A549 (cell line): Measurements from ENCODE around the gene STAT5A.

Source experiments
- ATOH8 ChIP-seq: fragments of 250-450 bp; sonication (Bioruptor Pico); IDR thresholded peaks from 2 replicates; pipeline ENCODE4 v1.5.0; 2020; ENCODE audit warnings: low read depth, mild to moderate bottlenecking, moderate library complexity
- CBX2 ChIP-seq: fragments of 200-600 bp; sonication (generic); IDR thresholded peaks from 2 replicates; pipeline ENCODE4 v1.6.1; 2016; ENCODE audit warnings: low read depth, mild to moderate bottlenecking, borderline replicate concordance
- CTCF ChIP-seq: fragments of >200 bp; sonication (Bioruptor Twin); formaldehyde crosslinking; IDR thresholded peaks from 3 replicates; pipeline ENCODE4 v1.5.1; 2016
- ELK1 ChIP-seq: fragments of 150-350 bp; IDR thresholded peaks from 2 replicates; pipeline ENCODE4 v1.6.1; 2014; ENCODE audit warnings: low read depth, mild to moderate bottlenecking, low read length
- EP300 ChIP-seq, 2 experiments: fragments of >200 bp; sonication (Bioruptor Twin); formaldehyde crosslinking; IDR thresholded peaks; 2 replicates in 1 of 2; 3 replicates in 1 of 2; pipeline ENCODE4 v1.6.1; 2016 to 2017
- JUN ChIP-seq, 2 experiments: fragments of >200 bp; sonication (Bioruptor Twin); formaldehyde crosslinking; IDR thresholded peaks; 2 replicates in 1 of 2; 3 replicates in 1 of 2; pipeline ENCODE4 v1.6.1; 2016 to 2017
- POLR2A ChIP-seq: IDR thresholded peaks from 2 replicates; pipeline ENCODE4 v1.6.1; 2012; ENCODE audit warnings: mild to moderate bottlenecking, low read length
- RAD21 ChIP-seq, 2 experiments: fragments of >200 bp in 1 of 2; sonication (Bioruptor Twin) in 1 of 2; formaldehyde crosslinking in 1 of 2; IDR thresholded peaks in 1 of 2; conservative IDR thresholded peaks in 1 of 2; 2 replicates in 1 of 2; 3 replicates in 1 of 2; pipeline ENCODE4 v1.6.1; 2012 to 2018; ENCODE audit warnings: inconsistent platforms in 1 of 2
- REST ChIP-seq: fragments of 200-600 bp; sonication (generic); IDR thresholded peaks from 2 replicates; pipeline ENCODE4 v1.6.1; 2016; ENCODE audit warnings: antibody characterized with exemption, mild to moderate bottlenecking, moderate library complexity
- USF2 ChIP-seq: fragments of 450-650 bp; IDR thresholded peaks from 2 replicates; pipeline ENCODE4 v1.6.1; 2014; ENCODE audit warnings: antibody characterized with exemption

- TF ChIP-seq CTCF (no peak), CBX2 (no peak), RAD21 (conservative IDR thresholded peaks at IDR 0.05 in 1 of 2, IDR thresholded peaks at IDR 0.05 in 1 of 2) (no peak), ATOH8 (no peak), ELK1 (no peak), EP300 (IDR thresholded peaks at IDR 0.05) (no peak), JUN (IDR thresholded peaks at IDR 0.05) (no peak), REST (no peak), USF2 (no peak), POLR2A (no peak)
Measured at GRCh38 chr17:42247734-42248133, 40.6 kb upstream of the STAT5A start.
